ENCODE measurements around the gene MAPRE3.

The MAPRE3 gene

DNA sequence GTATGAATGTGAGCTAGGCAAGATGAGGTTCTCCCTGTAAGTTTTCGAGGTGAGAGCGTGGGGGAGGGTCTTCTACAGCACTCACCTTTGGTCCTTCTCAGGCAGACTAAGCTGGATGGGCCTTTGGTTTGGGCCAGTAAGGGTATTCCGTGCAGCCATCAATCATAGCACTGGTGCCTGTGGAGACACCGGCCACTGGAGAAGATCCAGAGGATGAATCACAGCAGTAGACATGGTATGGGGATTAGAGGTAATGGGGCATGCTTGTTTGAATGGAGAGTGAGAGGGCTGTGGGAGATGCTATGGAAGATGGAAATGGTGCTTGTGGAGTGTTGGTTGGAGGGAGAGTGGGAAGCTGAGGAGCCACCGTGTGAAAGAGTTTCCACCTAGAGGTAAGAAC, 16.1 kb downstream of the MAPRE3 start:
- no peak for DNase-seq

GRCh38 chr2:26988058-26988860, 17.8 kb downstream of the MAPRE3 start:
- DNase-seq = no peak

DNA sequence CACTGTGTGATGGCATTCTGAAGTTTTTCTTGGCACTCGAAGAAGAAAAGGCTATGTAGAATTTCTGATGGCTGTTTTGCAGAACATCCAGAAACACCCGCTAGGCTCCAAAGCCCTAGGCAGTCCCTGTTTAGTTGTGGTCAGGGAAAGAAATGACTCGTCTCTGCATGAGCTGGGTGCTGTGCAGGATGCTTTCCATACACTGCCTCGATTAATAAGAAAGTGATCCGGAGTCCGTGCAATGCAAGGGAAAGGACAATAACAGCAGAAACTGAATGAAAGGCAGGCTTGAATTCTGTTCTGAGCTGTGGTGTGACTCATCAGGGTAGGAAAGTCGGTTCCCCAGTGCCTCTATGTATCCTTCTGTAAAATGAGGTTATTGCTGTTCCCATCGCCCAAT, 18.7 kb downstream of the MAPRE3 start:
- DNase-seq = no peak

GRCh38 chr2:26991717-26992116, 21.3 kb downstream of the MAPRE3 start:
- DNase-seq = no peak

DNA sequence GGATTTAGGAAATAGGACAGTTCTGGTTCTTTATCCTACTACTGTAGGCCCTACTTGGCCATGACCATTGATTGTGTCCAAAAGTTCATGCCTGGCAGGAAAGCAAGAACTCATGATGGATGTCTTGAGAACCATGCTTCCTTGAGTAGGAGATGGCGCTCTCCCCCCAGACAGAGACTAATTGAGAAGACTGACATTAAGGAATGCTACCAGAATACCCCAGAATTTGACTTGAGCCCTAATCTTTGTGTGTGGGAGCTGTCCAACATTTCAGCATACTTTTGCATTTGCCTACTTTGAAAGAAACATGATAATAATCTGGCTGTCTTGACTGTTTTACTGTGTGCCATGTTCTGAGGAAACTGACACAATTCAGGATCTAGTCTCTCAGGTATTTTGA, 23.3 kb downstream of the MAPRE3 start:
- no peak for DNase-seq

DNA sequence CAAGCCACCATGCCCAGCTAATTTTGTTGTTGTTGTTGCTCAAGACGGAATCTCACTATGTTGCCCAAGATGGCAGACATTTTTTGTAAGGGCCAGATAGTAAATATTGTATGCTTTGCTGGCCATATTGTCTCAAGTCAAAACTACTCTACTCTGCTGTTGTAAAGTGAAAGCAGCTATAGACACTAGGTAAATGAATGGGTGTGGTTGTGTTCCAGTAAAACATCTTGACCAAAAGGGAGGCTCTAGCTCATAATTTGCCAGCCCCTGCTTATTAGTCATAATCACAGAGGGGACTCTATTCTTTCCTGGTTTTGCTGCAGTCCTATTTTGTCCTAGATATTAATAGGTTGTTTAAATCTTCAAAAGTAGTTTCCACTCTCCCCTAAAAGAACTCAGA, 24.5 kb downstream of the MAPRE3 start:
- DNase-seq = no peak

DNA sequence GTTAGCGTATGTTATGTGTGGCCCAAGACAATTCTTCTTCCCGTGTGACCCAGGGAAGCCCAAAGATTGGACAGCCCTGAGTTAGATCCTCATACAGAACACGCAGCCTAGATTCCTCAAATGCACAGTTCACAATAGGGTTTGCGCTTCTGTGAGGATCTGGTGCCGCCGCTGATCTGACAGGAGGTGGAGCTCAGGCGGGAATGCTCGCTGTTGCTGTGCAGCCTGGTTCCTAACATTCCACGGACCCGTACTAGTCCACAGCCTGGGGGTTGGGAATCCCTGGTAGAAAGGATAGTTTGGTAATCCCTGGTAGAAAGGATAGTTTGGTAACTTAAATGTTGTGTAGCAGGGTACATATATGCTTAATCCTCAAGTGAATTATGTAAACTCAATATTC, 27.0 kb downstream of the MAPRE3 start:
- no peak for DNase-seq

GRCh38 chr2:26998323-26998722, 27.9 kb downstream of the MAPRE3 start:
- DNase-seq = no peak

DNA sequence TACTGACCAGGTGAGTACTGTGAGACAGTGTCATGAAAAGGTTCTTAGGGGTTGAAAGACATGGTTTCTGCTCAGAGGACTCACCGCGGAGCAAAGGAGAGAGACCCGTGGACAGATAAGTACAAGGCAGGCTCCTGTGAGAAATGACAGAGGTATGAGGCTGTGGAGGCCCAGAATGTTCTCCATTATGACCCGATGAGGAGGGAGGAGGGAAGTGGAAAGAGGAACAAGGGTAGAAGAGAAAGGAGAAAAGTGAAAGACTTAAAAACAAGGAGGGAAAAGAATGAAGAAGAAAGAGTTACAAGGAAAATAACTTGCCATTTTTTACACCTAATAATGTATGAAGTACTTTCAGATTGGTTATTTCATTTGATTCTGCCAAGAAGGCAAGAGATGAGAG, 29.8 kb downstream of the MAPRE3 start:
- DNase-seq = no peak

- DNase-seq = no peak
Measured at GRCh38 chr2:27000995-27001394, 30.6 kb downstream of the MAPRE3 start.

DNA sequence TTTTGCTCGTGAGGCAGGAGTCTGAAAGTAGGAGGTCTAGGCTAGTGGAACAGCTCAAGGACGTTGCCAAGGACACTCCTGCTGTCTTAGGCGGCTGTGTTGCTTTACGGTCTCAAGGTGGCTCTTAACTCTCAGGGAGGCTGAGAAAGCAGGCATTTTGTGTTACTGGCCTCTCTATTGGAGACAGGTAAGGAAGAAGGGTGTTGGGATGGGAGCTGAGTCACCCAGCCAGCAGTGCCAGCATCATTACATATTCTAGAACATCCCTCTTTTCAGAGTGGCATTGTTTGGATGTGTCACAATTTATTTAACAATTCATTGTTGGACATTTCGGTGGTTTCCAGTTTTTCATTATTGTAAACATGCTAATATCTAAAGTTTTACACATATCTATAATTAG, 31.5 kb downstream of the MAPRE3 start:
- no peak for DNase-seq

DNA sequence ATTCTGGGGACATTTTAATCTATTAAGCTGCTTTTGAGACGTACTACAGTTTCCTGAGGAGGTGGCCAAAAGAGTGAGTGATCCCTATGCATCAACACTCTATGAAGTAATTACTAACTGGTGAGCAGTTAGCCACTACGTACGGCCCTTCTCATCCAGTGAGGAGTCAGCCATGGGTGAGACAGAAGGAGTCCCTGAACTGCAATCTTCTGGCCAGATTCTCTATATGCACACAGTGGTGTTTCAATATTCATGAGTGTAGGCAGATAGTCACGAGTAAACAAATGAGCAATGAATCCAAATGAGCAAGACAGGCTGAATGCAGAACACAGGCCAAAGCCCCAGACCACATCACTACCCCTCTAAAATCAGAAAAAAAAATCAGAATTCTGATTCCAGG, 32.6 kb downstream of the MAPRE3 start:
- DNase-seq = peak; percentile 41 to 72

DNA sequence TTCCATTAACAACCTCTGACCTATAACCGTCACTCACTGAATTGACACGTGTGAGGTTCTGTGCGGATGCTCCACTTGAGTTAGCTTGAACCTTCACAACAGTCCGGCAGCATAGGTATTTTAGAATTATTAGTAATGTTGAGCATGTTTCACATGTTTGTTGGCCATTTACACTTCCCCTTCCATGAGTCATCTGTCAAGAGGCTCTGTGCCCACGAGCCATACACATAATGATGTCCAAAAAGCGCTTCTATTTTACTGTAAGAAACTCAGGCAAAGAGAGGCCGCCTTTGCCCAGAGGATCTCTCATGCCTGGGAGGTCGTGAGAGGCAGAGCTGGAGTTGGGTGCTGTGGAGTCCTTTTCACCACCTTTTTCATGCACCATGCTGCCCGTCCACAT, 33.4 kb downstream of the MAPRE3 start:
- DNase-seq = no peak

DNA sequence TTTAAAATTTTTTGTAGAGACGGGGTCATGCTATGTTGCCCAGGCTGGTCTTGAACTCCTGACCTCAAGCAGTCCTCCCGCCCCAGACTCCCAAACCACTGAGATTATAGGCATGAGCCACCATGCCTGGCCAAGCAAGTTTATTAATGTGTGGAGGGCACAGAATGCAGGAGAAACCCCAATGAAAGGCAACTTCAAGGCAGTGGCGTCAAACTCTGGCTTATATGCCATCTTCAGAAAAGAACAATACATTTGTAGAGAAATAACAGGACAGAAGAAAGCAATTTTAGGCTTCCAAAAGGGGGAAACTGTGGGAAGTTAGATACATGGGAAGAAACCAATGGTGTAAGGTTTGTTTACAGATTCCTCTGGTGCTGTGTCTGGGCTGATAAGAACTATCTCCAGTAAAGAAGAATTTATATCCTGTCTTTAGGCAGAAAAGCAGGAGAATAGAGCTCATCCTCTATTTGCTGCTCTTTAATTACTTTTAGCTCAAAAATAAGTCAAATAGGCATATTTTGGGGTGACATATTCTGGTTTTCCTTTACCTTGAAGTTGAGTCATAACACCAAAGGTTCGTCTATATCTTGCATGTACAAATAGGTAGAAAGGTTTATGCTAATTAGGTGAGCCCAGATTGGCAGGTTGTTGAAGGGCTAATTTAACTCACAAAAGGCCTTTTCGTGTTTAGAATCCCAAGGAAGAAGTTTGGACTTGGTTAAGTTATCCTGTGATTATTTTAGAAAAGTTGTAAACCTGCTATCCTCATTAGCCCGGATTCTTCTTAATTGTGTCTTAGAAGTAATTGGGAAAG, 36.4 kb downstream of the MAPRE3 start:
- no peak for DNase-seq

DNA sequence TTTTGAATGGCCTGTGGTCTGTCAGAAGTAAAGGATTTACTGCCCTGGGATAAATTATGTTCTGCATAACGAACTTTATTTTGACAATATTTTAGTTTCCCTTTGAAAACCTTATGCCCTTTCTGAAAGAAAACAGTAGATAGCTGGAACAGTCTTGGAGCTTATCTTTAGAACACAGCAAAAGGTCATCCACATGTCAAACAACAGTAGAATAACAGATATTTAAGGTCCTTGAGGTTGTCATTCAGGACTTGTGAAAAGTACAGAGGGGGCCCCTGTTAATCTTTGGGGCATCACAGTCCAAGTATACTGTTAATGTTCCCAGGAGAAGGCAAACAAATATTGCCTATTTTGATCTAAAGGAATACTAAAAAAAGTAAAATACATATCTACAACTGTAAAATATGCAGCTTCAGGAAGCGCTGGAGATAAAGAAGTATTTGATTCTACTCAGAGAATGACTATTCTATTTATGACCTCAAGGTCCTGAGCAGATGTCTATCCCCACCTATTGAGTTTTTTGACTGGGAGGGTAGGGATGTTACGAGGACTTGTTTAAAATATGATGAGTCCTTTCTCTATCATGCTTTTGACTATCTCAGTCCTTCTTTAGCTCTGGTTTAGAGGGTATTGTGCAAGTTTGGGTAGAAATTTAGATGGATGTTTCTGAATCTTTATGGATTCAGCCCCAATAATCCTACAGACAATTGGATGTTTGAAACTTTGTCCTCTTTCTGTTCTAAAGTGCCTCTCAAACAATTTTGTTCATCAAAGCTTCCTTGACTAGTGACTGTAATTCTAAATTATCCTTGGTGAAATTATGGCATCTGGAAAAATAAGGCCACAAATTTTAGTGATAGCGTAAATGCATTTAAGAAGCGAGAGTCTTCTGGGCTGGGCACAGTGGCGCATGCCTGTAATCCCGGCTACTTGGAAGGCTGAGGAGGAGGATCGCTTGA, 37.3 kb downstream of the MAPRE3 start:
- DNase-seq = no peak

DNA sequence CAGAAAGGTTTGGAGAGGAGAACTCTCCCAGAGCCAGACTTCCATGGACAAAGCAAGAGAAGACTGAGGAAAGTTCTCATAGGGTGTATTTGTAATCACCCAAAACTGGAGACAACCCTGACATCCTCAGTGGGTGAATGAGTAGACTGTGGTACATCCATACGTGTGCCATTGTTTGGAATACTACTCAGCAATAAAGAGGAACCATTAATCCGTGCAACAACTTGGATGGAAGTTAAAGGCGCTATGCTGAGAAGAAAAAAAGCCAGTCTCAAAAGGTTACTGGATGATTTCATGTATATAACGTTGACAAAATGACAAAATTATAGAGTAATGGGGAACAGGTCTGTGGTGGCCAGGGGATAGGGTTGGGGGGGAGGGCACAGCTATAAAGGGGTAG, 38.2 kb downstream of the MAPRE3 start:
- no peak for DNase-seq

DNA sequence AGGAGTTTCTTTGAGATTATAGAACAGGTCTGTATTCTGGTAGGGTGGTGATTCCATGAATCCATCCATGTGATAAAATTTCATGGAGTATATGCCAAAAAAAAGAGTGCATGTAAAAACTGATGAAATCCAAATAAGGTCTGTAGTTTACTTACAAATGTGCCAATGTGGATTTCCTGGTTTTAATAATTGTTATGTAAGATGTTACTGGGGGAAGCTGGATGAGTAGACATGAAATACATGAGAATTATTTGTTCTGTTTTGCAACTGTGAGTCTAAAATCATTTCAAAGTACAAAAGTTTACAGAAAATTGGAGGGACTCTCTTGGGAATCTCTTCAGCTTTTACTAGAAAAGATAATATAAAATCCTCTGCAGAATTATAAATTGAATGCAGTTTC, 38.6 kb downstream of the MAPRE3 start:
- DNase-seq = no peak

- no peak for DNase-seq
Measured at GRCh38 chr2:27009716-27010115, 39.3 kb downstream of the MAPRE3 start.

- DNase-seq = no peak
Measured at GRCh38 chr2:27010139-27010538, 39.7 kb downstream of the MAPRE3 start.

GRCh38 chr2:27013738-27014137, 43.3 kb downstream of the MAPRE3 start:
- no peak for DNase-seq

GRCh38 chr2:27014771-27015433, 44.5 kb downstream of the MAPRE3 start:
- no peak for DNase-seq

- DNase-seq = peak in 1 of 2 experiments; percentile 79
Measured at GRCh38 chr2:27016801-27017325, 46.4 kb downstream of the MAPRE3 start.
